Cardiac septum (tissue), 1 donor: ENCODE measurements around the gene NDST4. TPM values are rescaled to one million over a fixed set of nuclear protein-coding genes. Genes with fewer than 3 reads are reported as not detected.

Experiments
- DNase-seq: peaks from one replicate; pipeline ENCODE4 v3.0.0-alpha.2; 2020; ENCODE audit warnings: low spot score
- intact Hi-C: fragments of 100-400 bp; cut with DNase I; formaldehyde crosslinking; loops from one replicate; pipeline ENCODE4 v1.14.0; 2022
- long read RNA-seq: library from polyadenylated mRNA; unstranded; transcript quantifications from one replicate; pipeline ENCODE4 v2.0.0, GENCODE V29; 2021
- total RNA-seq: library from RNA; stranded (reverse); fragmentation: NEBNext Ultra II Directional; extraction: Animal tissue kit (Norgen Biotek cat#: 25700); gene quantifications from one replicate; pipeline ENCODE4 v1.2.1, GENCODE V29; 2021
- donor health status: DM: no; HTN: no; CAD: no.

The NDST4 gene
- not detected for total RNA-seq
- long read RNA-seq = 0 reads

- intact Hi-C loops = no loop called here
- DNase-seq = no peak
Observed at GRCh38 chr4:115113506-115114106, at the start of gene NDST4. NDST4 (minus strand) TSS chr4:115113620; CDS start chr4:115077036, 36,584 bp downstream.

GRCh38 chr4:115159141-115159540, 45.7 kb upstream of the NDST4 start:
- intact Hi-C loops = no loop called here
- DNase-seq = no peak

GRCh38 chr4:115158296-115158695, 44.9 kb upstream of the NDST4 start:
- intact Hi-C loops = no loop called here

GRCh38 chr4:115154826-115155225, 41.4 kb upstream of the NDST4 start:
- no peak for DNase-seq
- intact Hi-C loops = no loop called here

More at GRCh38 chr4:115158296-115158695, 44.9 kb upstream of the NDST4 start:
- no peak for DNase-seq

GRCh38 chr4:115152965-115153364, 39.5 kb upstream of the NDST4 start:
- no peak for DNase-seq
- intact Hi-C loops = no loop called here

GRCh38 chr4:115152081-115152480, 38.7 kb upstream of the NDST4 start:
- intact Hi-C loops = no loop called here
- no peak for DNase-seq

- intact Hi-C loops = no loop called here
- DNase-seq = no peak
Observed at GRCh38 chr4:115149106-115149505, 35.7 kb upstream of the NDST4 start.

GRCh38 chr4:115145393-115146160, 32.2 kb upstream of the NDST4 start:
- no peak for DNase-seq
- intact Hi-C loops = no loop called here

- intact Hi-C loops = no loop called here
Observed at GRCh38 chr4:115128037-115128436, 14.6 kb upstream of the NDST4 start.

GRCh38 chr4:115126491-115126890, 13.1 kb upstream of the NDST4 start:
- DNase-seq = no peak
- intact Hi-C loops = no loop called here

More at GRCh38 chr4:115128037-115128436, 14.6 kb upstream of the NDST4 start:
- DNase-seq = no peak

GRCh38 chr4:115121351-115122043, 8.1 kb upstream of the NDST4 start:
- DNase-seq = no peak
- intact Hi-C loops = no loop called here

- intact Hi-C loops = no loop called here
- no peak for DNase-seq
Observed at GRCh38 chr4:115119804-115120352, 6.5 kb upstream of the NDST4 start.

- intact Hi-C loops = no loop called here
Observed at GRCh38 chr4:115117651-115118050, 4.2 kb upstream of the NDST4 start.

GRCh38 chr4:115110191-115111181, 2.9 kb downstream of the NDST4 start:
- intact Hi-C loops = no loop called here
- DNase-seq = no peak

More at GRCh38 chr4:115117651-115118050, 4.2 kb upstream of the NDST4 start:
- DNase-seq = no peak

GRCh38 chr4:115108850-115109249, 4.6 kb downstream of the NDST4 start:
- intact Hi-C loops = no loop called here
- DNase-seq = no peak

GRCh38 chr4:115107411-115107810, 6.0 kb downstream of the NDST4 start:
- intact Hi-C loops = no loop called here
- no peak for DNase-seq

GRCh38 chr4:115101675-115102074, 11.7 kb downstream of the NDST4 start:
- intact Hi-C loops = no loop called here
- DNase-seq = no peak

GRCh38 chr4:115090483-115091075, 22.8 kb downstream of the NDST4 start:
- intact Hi-C loops = no loop called here
- DNase-seq = no peak

GRCh38 chr4:115082633-115083032, 30.8 kb downstream of the NDST4 start:
- intact Hi-C loops = no loop called here
- no peak for DNase-seq
